Motor neuron (in vitro differentiated cells): ENCODE measurements around the gene F7. TPM values are rescaled to one million over a fixed set of nuclear protein-coding genes. Genes with fewer than 3 reads are reported as not detected.
"Not testable (repeated sequence)": the region's sequence is repeated elsewhere in the genome, so short reads cannot be mapped to it uniquely, and the experiment has no call there.

Experiments used
- ATAC-seq, 8 experiments: fragments of 200-7000 bp; cut with Tn5 transposase; replicated peaks in 6 of 8; 2 replicates each; pipeline ENCODE4 v1.8.0; 2021; ENCODE audit warnings: mild to moderate bottlenecking in 8 of 8, moderate library complexity in 8 of 8
- H3K27ac ChIP-seq, 2 donors: fragments of 250-450 bp; sonication (Bioruptor Pico); 2 replicates each; pipeline ENCODE4 v1.9.0; 2021; ENCODE audit warnings: antibody characterized with exemption in 2 of 2, mild to moderate bottlenecking in 2 of 2, moderate library complexity in 1 of 2
- H3K4me1 ChIP-seq, 2 donors: fragments of 250-450 bp; sonication (Bioruptor Pico); replicated peaks in 1 of 2; 2 replicates each; pipeline ENCODE4 v1.6.1; 2021; ENCODE audit warnings: antibody characterized with exemption in 2 of 2, mild to moderate bottlenecking in 2 of 2, moderate library complexity in 1 of 2
- H3K4me3 ChIP-seq, 5 donors: fragments of 250-450 bp; sonication (Bioruptor Pico); 2 replicates each; pipeline ENCODE4 v1.9.0; 2021; ENCODE audit warnings: antibody characterized with exemption in 5 of 5, mild to moderate bottlenecking in 5 of 5, moderate library complexity in 4 of 5
- WGBS, 10 experiments: fragments of 450-650 bp; shearing (Covaris generic); methylation state at CpG; one replicate each; pipeline ENCODE4 v1.0.0; 2022; 5-methylcytosine and 5-hydroxymethylcytosine counted together
- in situ Hi-C, 9 experiments: fragments of 400-800 bp; cut with MboI; loops; one replicate each; pipeline ENCODE4 v1.15.0; 2021; ENCODE audit warnings: low sequenced_read_pairs in 9 of 9, low pct_unique_long_range_greater_than_20kb in 2 of 9; ENCODE audit not compliant: unreplicated experiment in 9 of 9
- total RNA-seq, 8 experiments: library from RNA; unstranded; fragments of 300-600 nt; gene quantifications; 2 replicates each; pipeline versions ENCODE4 v1.2.3 to v1.2.4, GENCODE V29; 2022

F7 gene
- total RNA-seq, 8 experiments from 2014 or later: 0.14 to 0.76 (median 0.28) TPM

DNA sequence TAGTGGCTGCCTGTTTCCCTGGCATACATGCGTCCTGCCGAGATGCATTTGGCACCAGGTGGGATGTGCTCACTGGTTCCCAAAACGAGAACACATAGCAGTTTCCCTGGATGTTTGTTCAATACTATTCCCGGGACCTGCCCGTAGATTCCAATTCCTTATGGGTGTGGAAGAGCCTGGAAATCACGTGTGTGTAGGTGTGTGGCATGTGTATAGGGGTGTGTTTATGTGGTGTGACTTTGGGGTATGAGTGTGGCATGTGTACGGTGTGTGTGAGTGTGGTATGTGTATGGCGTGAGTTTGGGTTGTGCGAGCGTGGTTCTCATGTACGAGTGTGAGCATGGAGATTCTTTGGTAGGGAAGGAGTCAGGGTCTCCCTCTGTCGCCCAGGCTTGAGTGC is 2.9 kb upstream of the F7 start:
- Histone ChIP-seq H3K4me1 (peaks cover 0 to 9% of the 10 kb centered on the region in 2 donors), H3K4me3 (no peak overlapping the region), H3K27ac (no peak overlapping the region)
- 68 to 100% (median 82%) methylated on average over 1 to 9 of the region's 12 CpGs; no CpG with 5 or more reads in 2 of the 10 experiments for WGBS, 10 experiments
- in situ Hi-C loops: no loop called here
- no peak for ATAC-seq

GRCh38 chr13:113103646-113104045 is 1.9 kb upstream of the F7 start:
- WGBS, 10 experiments: 55 to 70% (median 60%) methylated on average over 2 to 3 of the region's 9 CpGs; no CpG with 5 or more reads in 7 of the 10 experiments
- ATAC-seq: peak in 2 of 8 experiments; percentile 7 to 29
- in situ Hi-C loops: no loop called here
- H3K4me1 ChIP-seq: peaks cover 0 to 6% of the 10 kb centered on the region in 2 donors
- no peak overlapping the region for H3K27ac ChIP-seq
- H3K4me3 ChIP-seq: no peak overlapping the region

DNA sequence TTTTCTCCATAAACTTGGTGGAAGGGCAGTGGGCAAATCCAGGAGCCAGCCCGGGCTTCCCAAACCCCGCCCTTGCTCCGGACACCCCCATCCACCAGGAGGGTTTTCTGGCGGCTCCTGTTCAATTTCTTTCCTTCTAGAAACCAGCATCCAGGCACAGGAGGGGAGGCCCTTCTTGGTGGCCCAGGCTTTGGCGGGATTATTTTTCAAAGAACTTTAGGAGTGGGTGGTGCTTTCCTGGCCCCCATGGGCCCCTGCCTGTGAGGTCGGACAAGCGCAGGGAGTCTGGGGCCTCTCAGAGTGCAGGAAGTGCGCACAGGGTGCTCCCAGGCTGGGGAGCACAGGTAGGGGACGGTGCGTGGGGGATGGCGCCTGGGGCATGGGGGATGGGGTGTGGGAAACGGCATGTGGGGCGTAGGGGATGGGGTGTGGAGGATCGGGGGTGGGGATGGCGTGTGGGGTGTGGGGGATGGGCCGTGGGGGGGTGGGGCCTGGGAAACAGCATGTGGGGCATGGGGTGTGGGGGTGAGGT is 396 bp downstream of the F7 start:
- in situ Hi-C loops: no loop called here
- Histone ChIP-seq H3K4me1 (peaks cover 0 to 6% of the 10 kb centered on the region in 2 donors), H3K27ac (no peak overlapping the region), H3K4me3 (no peak overlapping the region)
- no peak for ATAC-seq
- WGBS, 10 experiments: 60% methylated on average over 2 of the region's 16 CpGs; no CpG with 5 or more reads in 9 of the 10 experiments

DNA sequence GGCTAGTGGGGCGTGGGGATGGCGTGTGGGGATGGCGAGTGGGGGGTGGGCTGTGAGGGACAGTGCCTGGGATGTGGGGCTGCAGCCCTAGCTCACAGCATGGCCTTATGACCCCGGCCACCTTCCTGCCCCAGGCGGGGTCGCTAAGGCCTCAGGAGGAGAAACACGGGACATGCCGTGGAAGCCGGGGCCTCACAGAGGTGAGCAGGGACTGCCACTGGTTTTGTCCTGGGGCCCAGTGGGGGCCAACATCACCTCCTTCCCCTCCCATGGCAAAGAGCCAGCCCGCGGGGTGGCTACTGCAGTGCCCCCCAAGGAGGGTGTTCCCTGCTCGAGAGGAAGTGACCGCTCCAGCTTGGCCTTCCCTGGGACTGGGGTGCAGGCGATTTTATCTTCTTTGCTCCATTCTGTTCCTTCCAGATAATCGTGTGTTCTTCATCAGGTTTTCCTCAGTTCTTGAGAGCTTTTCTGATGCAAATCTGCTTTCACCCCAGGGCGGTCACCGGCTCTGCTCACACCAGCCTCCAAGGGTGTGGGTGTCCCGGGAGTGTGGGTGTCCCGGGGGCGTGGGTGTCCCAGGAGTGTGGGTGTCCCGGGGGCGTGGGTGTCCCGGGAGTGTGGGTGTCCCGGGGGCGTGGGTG is 1.2 kb downstream of the F7 start:
- Histone ChIP-seq H3K27ac (no peak overlapping the region), H3K4me1 (peaks cover 0 to 6% of the 10 kb centered on the region in 2 donors), H3K4me3 (no peak overlapping the region)
- ATAC-seq: no peak
- in situ Hi-C loops: no loop called here
- WGBS, 10 experiments: 58% methylated on average over 6 of the region's 25 CpGs; no CpG with 5 or more reads in 9 of the 10 experiments

DNA sequence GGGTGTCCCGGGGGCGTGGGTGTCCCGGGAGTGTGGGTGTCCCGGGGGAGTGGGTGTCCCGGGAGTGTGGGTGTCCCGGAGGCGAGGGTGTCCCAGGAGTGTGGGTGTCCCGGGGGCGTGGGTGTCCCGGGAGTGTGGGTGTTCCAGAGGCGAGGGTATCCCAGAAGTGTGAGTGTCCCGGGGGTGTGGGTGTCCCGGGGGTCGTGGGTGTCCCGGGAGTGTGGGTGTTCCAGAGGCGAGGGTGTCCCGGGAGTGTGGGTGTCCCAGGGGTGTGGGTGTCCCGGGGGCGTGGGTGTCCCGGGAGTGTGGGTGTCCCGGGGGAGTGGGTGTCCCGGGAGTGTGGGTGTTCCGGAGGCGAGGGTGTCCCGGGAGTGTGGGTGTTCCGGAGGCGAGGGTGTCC is 2.9 kb downstream of the F7 start:
- ATAC-seq, H3K4me3 ChIP-seq, H3K27ac ChIP-seq, in situ Hi-C loops, H3K4me1 ChIP-seq: not testable (repeated sequence)
- WGBS, 10 experiments: no CpG with 5 or more reads among the region's 27 CpGs

DNA sequence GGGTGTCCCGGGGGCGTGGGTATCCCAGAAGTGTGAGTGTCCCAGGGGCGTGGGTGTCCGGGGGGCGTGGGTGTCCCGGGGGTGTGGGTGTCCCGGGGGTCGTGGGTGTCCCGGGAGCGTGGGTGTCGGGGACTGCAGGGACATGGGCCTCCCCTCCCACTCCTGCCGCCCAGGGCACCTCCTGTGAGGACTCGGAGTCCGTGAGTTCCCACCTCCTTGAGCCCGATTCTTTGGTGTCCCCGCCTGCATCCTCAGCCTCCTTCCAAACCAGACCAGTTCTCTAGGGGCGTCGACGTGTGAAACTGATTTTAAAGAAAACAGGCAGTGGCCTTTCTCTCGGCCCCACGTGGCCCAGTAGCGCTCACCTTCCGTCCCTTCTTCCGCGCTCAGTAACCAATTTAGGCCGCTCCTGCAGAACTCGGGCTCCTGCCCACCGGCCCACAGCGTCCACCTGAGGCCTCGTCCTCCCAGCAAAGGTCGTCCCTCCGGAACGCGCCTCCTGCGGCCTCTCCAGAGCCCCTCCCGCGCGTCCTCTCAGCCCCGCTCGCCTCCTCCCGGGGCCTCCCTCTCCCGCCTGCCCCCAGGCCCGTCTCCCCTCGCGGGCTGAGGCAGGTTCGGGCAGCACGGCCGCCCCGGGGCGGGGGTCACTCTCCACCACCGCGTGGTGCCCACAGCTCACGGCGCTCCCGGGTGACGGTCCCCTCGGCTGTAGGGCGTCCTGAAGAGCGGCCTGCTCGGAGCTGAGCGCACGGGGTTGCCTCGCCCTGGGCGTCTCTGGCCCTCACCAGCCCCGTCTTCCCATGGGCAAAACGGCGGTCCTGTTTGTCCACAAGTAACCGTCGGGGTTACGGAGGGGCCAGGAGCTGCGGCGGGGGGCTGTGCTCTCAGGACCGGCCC is 3.8 kb downstream of the F7 start:
- H3K27ac ChIP-seq: no peak overlapping the region
- 23 to 92% (median 70%) methylated on average over 5 to 10 of the region's 73 CpGs; no CpG with 5 or more reads in 7 of the 10 experiments for WGBS, 10 experiments
- in situ Hi-C loops: no loop called here
- peak in 4 of 8 experiments; percentile 5 to 18 (median 12) for ATAC-seq
- H3K4me1 ChIP-seq: peaks cover 0 to 6% of the 10 kb centered on the region in 2 donors
- no peak overlapping the region for H3K4me3 ChIP-seq

- WGBS, 10 experiments: 0 to 20% (median 0%) methylated on average over 1 to 3 of the region's 99 CpGs; no CpG with 5 or more reads in 7 of the 10 experiments
- peak overlapping the region; percentile 12 to 37 (median 30) for H3K4me3 ChIP-seq
- peaks cover 0 to 6% of the 10 kb centered on the region in 2 donors for H3K4me1 ChIP-seq
- no peak overlapping the region for H3K27ac ChIP-seq
- in situ Hi-C loops: no loop called here
- peak in 7 of 8 experiments; percentile 36 to 73 (median 70) for ATAC-seq
Observed at GRCh38 chr13:113110048-113110851, 4.7 kb downstream of the F7 start.

GRCh38 chr13:113110852-113111315 is 5.3 kb downstream of the F7 start:
- no peak overlapping the region for H3K27ac ChIP-seq
- peak overlapping the region; percentile 12 to 37 (median 30) for H3K4me3 ChIP-seq
- WGBS, 10 experiments: 0 to 17% (median 11%) methylated on average over 1 to 5 of the region's 49 CpGs; no CpG with 5 or more reads in 7 of the 10 experiments
- in situ Hi-C loops: no loop called here
- ATAC-seq: no peak
- H3K4me1 ChIP-seq: peaks cover 0 to 2% of the 10 kb centered on the region in 2 donors

- no CpG with 5 or more reads among the region's 5 CpGs for WGBS, 10 experiments
- H3K27ac ChIP-seq, H3K4me3 ChIP-seq, in situ Hi-C loops, H3K4me1 ChIP-seq, ATAC-seq: not testable (repeated sequence)
Observed at GRCh38 chr13:113111821-113112220, 6.2 kb downstream of the F7 start.

GRCh38 chr13:113112475-113112874 is 6.9 kb downstream of the F7 start:
- ATAC-seq, H3K4me3 ChIP-seq, H3K4me1 ChIP-seq, H3K27ac ChIP-seq, in situ Hi-C loops: not testable (repeated sequence)
- WGBS, 10 experiments: no CpG with 5 or more reads among the region's 1 CpG

DNA sequence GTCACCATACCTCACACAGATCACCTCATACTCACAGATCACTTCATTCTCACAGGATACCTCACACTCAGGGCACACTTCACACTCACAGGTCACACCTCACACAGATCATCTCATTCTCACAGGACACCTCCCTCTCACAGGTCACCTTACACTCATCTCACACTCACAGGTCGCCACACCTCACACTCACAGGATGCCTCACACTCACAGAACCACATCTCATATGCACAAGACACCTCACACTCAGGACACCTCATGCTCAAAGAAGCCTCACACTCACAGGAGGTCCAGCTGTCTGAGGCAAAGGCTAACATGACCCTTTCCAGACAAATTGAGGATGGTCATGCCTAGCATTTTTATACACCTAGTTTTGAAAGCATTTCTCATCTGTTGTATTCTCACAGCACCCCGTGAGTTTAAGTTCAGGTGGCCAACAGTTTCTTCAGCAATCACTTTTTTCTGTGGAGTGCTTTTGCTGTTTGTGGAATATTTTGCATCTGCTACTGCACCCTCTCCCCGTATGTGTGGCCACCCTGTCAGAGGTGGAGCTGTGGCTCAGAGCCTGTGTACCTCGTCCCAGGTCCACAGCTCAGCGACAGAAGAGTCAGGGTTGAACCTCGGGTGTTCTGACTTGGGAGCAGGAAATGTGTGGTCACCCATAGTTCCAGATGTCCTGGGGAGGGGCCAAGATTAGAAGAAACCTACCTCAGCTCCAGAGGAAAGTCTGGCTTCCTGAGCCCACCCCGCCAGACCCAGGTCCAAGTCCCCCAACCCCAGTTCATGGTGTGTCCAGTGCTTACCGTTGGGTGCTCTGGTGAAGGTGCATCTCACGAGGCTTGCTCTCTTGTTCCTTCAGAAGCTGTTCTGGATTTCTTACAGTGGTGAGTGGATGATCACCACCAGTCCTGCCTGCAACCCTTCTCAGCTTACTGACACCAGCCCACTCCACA is 7.6 kb downstream of the F7 start:
- WGBS, 10 experiments: 0 to 89% (median 56%) methylated on average over 1 to 4 of the region's 9 CpGs; no CpG with 5 or more reads in 3 of the 10 experiments
- ATAC-seq: no peak
- in situ Hi-C loops: no loop called here

More for the DNA sequence above, 7.6 kb downstream of the F7 start:
- Histone ChIP-seq H3K4me3 (no peak overlapping the region), H3K27ac (no peak overlapping the region), H3K4me1 (no peaks in the 10 kb centered on the region)
